ENCODE data around the gene IL36RN.
"Not testable (repeated sequence)": the region's sequence is repeated elsewhere in the genome, so short reads cannot be mapped to it uniquely, and the experiment has no call there.

Gene IL36RN

GRCh38 chr2:113075600-113075999 lies 16.6 kb downstream of the IL36RN start:
- no peak for DNase-seq

GRCh38 chr2:113076954-113077669 lies 18.1 kb downstream of the IL36RN start:
- no peak for DNase-seq

- DNase-seq: no peak
Measured at GRCh38 chr2:113077921-113078320, 18.9 kb downstream of the IL36RN start.

DNA sequence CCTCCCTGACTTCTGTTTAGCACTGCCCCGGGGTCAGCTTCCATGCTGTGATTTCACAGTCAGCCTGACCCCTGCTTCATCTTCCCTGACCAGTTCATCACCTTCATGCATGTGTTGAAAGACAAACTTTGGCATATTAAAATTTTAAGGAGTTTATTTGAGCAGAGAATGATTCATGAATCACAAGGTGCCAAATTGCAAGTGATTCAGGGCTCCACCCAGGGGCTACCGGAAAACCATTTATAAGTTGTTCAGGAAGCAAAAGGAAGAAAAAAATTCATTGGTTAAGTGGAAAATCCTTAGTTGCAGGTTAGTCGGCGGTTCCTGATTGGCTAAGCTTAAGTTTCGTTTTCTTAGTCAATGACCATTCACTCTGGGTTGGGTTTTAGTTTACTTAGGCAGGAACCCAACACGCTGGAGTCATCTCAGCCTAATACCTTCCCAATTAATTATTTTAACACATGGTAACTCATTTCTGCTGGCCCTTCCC lies 19.4 kb downstream of the IL36RN start:
- no peak for DNase-seq

DNA sequence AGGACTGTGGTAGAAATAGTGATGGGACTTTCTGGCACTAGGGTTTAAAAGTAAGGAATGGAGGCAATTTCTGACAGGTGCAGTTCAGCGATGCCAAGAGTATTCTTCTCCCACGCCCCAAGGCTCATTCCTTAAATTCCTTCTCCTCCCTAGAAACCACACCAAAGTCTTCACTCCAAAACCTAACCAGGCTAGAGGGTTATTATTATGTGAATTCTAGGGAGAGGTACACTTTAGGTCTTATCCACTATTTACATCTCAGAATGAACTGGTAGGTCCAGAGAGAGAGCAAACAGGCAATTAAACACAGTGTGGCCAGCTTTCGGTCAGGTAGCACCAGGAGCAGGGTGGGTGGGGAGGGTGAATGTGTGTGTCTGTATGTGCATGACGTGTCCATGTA lies 20.1 kb downstream of the IL36RN start:
- DNase-seq: no peak

GRCh38 chr2:113080134-113080533 lies 21.1 kb downstream of the IL36RN start:
- DNase-seq: peak; percentile 31

DNA sequence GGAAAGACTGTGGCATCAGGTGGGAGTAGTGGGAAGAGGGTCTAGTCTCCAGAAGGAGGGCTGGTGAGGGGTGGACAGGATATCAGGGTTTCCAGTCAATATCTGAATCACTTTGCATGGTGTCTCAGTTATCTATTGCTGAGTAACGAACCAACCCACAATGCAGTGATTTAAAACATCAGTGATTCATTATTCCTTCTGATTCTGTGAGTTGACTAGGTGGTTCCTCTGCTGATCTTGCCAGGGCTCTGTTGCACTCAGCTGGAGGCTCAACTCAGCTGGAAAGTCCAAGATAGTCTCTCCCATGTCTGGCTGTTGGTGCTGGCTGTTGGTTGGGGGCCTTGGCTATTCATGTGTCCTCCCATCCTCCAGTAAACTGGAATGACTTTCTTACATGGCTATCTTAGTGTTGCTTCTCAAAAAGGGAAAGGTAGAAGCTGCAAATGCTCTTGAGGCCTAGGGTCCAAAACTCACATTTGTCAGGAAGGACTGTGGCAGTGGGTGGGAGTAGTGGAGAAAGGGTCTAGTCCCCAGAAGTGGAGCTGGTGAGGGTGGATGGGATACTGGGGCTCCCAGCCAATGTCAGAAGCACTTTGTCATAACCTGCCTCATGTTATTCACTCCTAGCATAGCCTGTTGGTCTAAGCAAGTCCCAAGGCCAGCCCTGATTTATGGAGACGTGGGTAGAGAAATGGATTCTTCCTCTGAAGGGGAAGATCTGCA lies 22.7 kb downstream of the IL36RN start:
- no peak for DNase-seq

DNA sequence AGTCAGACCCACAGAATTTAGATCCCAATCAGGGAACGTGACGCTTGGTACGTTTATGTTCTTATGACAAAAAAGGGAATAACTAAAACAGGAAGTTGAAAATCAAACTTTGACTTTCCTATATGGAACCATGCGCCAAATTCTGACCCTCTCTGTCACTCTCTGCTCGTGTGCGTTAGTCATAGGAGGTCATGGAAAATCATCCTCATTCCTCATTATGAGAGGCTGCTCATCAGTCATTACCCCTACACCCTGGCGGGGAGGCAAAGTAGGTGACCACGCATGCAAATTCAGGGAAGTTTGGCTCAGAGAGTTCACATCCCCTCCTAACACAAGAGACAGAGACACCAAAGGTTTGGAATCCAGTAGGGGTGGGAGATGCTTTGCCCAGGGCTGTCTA lies 24.3 kb downstream of the IL36RN start:
- no peak for DNase-seq

DNA sequence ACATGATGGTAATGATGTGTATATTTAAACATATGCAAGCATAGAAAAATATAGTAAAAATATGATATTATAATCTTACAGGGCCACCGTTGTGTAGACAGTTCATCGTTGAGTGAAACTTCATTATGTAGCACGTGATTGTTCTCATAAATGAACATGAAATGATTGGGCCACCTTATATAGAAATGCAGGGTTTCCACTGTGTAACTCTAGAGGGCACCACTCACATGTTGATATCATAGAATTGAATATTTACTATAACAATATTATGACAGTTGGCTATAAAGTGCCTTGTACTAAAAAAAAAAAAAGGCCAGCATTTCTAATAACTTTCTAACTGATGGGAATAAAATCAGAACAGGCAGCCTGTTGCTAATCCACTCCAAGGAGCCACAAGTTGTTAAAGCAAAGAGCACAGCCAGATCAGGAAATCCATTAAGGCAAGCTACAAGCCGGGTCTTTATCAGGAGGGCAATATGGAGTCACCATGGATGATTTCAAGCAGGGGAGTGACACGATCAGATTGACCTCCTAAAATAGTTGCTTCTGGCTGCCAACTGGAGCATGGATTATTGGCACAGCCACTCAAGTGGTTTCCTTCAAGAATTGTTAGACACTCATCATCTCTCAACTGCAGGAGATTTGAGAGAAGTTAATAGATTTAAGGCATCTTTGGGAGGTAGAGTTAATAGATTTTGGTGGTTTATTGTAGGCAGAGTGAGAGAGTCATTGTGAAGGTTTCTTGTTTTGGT lies 25.4 kb downstream of the IL36RN start:
- no peak for DNase-seq

DNA sequence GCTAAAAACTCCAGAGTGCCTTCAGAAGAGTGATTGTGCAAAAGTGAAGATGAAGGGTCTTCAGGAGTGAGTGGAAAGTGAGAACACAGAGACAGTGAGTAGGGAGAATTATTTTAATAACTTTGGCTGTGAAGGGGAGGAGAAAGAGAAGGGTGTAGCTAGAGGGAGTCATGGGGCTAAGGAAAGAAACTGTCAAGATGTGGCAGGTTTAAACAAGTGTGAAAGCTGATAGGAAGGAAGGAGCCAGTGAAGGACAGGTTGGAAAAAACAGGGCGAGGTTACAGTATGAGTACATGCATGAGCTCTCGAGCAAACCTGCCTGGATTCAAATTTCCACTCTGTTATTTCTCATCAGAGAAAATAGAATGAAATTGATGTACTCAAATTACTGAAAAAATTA lies 26.5 kb downstream of the IL36RN start:
- peak; percentile 53 for DNase-seq

DNA sequence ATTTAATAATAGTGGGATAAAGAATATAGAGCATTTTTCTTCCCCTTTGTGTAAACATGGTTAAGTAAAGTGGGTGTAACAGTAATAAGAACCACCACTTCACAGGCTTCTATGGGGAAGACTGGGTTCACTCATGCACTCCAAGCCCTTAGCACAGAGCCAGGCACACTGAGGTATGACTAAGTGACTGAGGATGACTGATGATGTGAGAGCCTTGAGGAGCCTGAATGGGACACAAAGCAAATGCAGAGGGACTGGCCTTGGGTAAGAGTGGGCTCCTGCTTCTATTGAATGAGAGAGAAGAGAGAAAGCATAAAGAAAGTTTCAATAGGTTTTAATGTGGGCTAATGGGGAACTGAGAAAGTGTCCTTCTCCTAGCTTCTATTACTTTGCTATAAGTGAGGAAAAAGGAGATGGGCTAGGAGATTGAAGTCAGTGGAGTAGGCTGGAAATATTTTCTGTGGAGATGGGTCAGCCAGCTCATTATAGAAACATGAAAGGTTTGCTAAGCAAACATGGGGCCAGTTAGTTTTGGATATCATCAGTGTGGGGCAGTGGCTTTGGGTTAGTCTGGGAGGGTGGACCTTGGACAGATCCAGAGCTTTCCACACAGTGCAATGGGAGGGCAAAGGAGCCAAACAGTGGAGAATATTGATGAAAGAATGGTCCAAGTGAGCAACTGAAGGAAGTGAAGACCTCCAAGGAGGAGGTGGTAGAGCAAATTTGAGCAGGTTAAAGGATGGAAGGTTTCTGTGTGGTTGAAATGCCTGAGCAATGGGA lies 29.4 kb downstream of the IL36RN start:
- DNase-seq: no peak

DNA sequence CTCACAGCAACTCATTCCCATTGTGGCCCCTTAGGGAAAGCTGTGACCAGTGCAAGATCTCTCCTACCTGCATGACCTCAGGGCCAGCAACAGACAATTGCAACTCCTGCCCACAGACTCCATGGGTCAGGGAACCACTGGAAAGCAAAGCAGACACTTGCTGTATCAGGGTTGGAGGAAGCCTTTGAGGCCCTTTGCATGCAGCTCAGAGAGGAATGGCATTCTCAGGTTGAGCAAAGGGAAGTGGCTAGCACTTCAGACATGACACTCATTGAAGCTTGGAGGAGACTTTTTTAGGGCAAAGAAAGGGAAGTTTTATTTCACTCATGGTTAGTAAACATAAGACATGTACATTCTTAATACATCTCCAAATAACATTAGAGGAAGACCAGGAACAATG lies 30.9 kb downstream of the IL36RN start:
- no peak for DNase-seq

DNA sequence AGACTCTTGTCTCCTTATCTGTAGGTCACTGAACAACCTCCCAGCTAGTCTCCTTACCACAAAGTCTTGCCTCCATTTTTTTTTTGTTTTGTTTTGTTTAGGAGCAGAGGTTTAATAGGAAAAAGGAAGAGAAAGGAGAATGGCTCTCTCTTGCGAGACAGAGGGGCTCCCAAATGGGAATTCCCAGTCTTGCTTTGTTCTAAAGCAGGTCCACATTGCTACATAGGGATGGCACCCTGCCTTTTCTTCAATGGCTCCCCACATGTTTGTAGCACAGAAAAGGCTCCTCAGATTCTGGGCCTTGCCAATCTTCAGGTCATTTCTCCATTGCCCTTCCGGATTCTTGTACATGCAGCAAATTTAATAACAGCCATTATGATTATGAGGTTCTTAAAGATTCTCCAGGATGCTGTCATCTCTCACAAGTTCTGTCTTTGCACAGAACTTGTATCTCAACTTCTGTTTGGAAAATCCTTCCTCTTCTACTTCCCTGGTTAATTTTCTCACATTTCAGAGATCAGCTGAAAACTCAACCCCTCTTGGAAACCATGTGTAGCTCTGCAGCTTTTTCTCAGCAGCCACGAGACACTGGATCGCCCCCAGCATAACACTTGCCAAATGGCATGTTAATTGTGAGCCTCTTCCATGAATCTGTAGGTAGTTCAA lies 32.4 kb downstream of the IL36RN start:
- DNase-seq: no peak

DNA sequence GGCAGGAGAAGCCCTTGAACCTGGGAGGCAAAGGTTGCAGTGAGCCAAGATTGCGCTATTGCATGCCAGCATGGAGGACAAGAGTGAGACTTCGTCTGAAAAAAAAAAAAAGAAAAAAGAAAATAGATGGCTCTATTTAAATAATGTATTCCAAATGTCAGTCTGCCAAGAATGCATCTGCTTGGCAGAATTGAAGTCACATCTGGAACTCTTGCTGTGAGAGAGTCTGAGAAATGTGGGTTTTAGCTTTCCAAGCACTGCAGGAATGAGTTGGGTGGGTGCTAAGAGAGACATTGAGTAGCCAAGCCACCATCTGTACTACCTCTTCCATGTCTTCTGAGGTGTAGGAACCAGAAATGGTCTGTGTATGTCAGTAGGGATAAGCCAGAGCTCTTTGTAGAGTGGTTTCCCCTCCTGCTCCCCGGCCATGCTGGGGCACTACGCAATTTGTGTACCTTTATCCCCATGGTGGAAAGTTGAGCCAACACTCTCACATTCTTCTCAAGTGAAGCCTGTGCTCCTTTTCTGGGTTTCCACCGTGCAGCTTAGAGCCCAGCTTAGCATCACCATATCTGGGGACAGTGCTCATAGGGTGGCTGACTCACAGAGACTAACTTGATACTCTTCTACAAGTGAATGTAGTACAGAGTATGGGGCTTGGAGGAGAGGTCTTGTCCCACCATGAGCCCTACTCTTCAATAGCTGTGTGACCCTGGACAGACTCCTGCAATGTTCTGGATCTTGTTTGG lies 34.0 kb downstream of the IL36RN start:
- no peak for DNase-seq

- DNase-seq: no peak
Measured at GRCh38 chr2:113093613-113093977, 34.6 kb downstream of the IL36RN start.

- DNase-seq: not testable (repeated sequence)
Measured at GRCh38 chr2:113096306-113096705, 37.3 kb downstream of the IL36RN start.

GRCh38 chr2:113096842-113097618 lies 38.0 kb downstream of the IL36RN start:
- DNase-seq: not testable (repeated sequence)

DNA sequence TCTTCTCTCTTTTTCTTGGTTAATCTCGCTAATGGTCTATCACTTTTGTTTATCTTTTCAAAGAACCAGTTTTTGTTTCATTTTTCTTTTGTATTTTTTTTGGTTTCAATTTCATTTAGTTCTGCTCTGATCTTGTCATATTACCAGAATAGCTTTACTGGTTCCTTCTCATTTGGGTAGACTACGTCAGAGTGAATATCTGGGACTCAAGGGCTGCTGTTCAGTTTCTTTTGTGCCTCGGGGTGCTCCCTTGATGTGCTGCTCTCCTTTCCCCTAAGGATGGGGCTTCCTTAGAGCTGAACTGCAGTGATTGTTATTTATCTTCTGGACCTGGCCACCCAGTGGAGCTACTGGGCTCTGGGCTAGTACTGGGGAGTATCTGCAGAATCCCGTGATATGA lies 39.0 kb downstream of the IL36RN start:
- no peak for DNase-seq

- DNase-seq: no peak
Measured at GRCh38 chr2:113098532-113098931, 39.5 kb downstream of the IL36RN start.

GRCh38 chr2:113102133-113102532 lies 43.1 kb downstream of the IL36RN start:
- no peak for DNase-seq

- no peak for DNase-seq
Measured at GRCh38 chr2:113103277-113103676, 44.3 kb downstream of the IL36RN start.
